HG03108 (cell line): ENCODE measurements around the gene UAP1L1.
"Not testable (repeated sequence)": the region's sequence is repeated elsewhere in the genome, so short reads cannot be mapped to it uniquely, and the experiment has no call there.

Source experiments
- ATAC-seq: cut with Tn5 transposase; IDR thresholded peaks from one replicate; pipeline ENCODE4 v1.9.1; 2021; ENCODE audit warnings: moderate library complexity; ENCODE audit not compliant: unreplicated experiment

The UAP1L1 gene

GRCh38 chr9:137112564-137113384 is 35.5 kb downstream of the UAP1L1 start:
- no peak for ATAC-seq

GRCh38 chr9:137113385-137114159 is 36.3 kb downstream of the UAP1L1 start:
- ATAC-seq, result no peak

DNA sequence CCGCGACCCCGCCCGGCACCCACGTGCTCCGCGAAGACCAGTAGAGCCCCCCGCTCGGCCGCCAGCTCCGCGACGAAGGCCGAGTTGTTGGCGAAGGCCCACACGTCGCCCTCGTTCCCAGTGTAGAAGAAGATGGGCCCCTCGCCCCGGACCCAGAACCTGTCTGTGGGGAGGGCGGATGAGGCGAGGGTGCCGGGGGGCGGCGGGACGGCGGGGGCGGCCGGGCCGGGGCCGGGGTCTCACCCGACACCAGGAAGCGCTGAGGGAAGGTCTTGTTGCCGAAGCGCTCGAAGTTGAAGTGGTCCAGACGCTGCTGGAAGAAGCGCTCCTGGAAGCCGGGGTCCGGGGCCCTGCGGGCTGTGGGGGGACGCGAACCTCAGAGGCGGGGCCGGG is 36.9 kb downstream of the UAP1L1 start:
- peak; percentile 17 for ATAC-seq

DNA sequence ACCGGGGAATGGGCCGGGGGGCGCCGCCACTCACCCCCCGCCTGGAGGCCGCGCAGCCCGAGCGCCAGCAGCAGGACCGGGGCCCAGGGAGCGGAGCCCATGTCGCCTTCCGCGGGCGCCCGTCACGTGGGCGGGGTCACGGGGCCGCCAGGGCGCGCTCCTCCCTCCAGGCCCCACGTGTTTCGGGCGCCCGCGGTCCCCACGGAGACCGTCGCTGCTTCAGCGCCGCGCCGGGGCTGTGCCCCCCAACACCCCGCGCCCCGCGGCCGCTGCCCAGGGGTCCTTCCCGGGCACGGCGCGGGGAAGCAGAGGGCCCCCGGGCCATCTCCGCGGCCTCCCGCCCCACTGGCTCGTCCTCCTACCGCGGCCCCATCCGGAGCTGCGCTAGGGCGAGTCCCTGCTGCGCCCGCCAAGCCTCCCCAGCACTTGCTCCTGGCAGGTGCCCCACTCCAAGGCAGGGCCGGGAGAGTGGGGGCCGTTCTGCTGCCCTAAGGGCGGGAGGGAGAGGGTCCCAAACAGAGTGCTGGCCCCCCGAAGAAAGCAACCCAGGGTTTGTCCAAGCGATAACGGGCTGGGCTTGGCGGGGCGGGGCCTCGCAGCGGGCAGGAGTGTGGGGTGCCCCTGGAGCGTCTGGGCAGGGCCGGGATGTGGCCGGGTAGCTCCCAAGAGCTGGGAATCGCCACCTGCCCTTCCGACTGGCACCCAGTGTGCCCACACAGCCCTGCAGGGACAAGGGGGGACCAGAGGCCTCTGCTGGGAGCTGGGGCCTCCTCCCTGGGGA is 37.5 kb downstream of the UAP1L1 start, which contains the start of gene DPP7:
TSS of gene DPP7 (minus strand) at position 121 of the 781 bp plus-strand sequence. CDS start at position 101, 20 bp downstream.
- peak; percentile 64 for ATAC-seq

GRCh38 chr9:137115394-137116026 is 38.2 kb downstream of the UAP1L1 start:
- no peak for ATAC-seq

- ATAC-seq, result no peak
These were observed 38.8 kb downstream of the UAP1L1 start for GRCh38 chr9:137116027-137116507.

GRCh38 chr9:137116728-137117127 is 39.4 kb downstream of the UAP1L1 start:
- ATAC-seq, result no peak

GRCh38 chr9:137117269-137117731 is 40.0 kb downstream of the UAP1L1 start:
- ATAC-seq, result no peak

- not testable (repeated sequence) for ATAC-seq
These were observed 40.8 kb downstream of the UAP1L1 start for GRCh38 chr9:137118092-137118603.

- not testable (repeated sequence) for ATAC-seq
These were observed 44.8 kb downstream of the UAP1L1 start for GRCh38 chr9:137121927-137122795.

DNA sequence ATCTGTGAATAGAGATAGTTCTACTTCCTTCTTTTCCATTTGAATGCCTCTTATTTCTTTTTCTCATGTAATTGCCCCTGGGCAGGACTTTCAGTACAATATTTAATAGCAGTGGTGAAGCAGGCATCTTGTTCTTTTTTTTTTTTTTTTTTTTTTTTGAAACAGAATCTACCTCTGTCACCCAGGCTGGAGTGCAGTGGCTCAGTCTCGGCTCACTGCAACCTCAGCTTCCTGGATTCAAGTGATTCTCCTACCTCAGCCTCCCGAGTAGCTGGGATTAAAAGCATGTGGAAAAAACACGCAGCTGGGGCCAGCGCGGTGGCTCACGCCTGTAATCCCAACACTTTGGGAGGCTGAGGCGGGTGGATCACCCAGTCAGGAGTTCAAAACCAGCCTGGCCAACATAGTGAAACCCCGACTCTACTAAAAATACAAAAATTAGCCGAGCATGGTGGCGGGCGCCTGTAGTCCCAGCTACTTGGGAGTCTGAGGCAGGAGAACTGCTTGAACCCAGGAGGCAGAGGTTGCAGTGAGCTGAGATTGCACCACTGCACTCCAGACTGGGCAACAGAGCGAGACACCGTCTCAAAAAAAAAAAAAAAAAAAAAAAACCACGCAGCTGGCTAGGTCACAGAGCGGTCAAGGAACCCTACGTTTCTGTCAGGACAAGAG is 45.6 kb downstream of the UAP1L1 start:
- ATAC-seq, result not testable (repeated sequence)

- peak; percentile 40 for ATAC-seq
These were observed 46.1 kb downstream of the UAP1L1 start for GRCh38 chr9:137123468-137123837.

GRCh38 chr9:137123952-137124462 is 46.7 kb downstream of the UAP1L1 start:
- not testable (repeated sequence) for ATAC-seq

- no peak for ATAC-seq
These were observed 49.5 kb downstream of the UAP1L1 start for GRCh38 chr9:137126786-137127185.

- no peak for ATAC-seq
These were observed 50.2 kb downstream of the UAP1L1 start for GRCh38 chr9:137127301-137128157.

DNA sequence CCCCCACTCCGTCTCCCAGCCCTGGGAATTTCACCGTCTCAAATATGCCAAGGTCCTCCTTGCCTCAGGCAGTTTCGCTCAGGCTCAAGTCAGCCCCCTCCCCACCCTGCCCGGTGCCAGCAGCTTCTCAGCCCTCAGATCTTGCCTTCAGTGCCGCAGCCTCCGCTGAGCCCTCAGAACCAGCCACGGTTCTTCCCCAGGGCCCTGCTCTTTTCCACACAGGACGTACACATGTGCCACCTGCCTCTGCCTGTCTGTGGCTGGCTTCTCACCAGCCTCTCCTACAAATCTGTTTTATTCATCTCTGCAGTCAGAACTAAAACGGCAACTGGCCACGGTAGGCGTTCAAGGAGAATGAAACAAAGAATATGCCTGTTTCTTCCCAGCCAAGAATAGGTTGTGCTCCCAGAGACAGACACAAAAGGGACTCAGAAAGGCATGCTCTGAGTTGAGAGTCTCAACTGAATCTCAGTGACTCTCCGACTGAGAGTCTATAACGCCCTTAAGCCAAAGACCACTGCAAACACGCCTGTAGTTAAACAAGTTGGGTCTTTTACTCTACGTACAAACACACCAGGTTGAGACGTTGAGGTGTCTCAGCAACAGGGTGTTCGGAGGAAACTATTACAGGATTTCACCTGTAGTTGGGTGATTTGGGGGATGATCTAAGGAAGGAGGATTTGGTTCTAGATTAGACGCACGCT is 51.0 kb downstream of the UAP1L1 start:
- ATAC-seq, result peak; percentile 2
